ENCODE data around the gene EIF1. TPM values are rescaled to one million over a fixed set of nuclear protein-coding genes. Genes with fewer than 3 reads are reported as not detected.
A peak's percentile ranks its signal among the peaks of the same experiment; 100 is the strongest.

The EIF1 gene
- total and polyA plus RNA-seq, 2 donors (not counting 3 experiments of a cell fraction or from before 2014, with no cell fraction given) = 168 to 814 TPM

DNA sequence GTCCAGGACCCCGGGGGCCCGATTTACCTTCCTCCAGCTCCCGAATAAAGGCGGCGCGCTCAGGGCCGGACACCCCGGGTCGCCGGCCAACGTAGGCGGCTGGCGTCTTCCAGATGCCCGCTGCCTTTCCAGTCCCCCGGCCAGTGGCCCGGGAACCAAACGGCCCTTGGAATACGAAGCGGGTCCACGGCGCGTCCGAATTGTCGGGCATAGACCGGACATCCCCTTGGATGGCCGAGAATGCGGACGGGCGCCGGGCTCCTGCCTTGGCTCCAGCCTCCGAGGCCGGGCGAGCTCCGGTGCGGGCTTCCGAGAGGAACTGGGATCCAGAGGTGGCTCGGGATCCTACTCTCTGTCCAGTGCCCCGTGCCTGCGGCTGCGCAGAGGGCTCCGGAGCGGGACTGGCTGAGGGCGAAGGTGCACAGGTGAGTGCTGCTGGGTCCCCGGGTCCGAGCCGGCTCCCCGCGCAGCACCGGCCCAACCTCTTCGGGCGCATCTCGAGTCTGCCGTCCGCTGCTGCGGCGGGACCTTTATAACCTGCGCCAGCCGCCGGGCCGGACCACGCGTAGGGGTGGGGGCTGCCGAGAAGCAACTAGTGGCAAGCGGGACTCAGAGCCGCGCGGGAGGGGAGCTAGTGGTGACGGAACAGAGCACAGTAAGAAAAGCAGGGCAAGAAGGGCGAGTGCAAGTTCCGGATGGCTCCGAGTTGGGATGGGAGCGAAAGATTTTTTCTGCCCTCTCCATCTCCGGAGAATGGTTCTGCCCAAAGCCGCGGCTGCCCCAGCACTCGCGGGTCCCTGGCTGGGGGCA lies 45.7 kb downstream of the EIF1 start, which contains the start of gene HAP1:
Gene HAP1 (minus strand): TSS at position 505 of the 810 bp plus-strand sequence. CDS start 9 bp downstream, at position 496.
- peak within 1 kb of the TSS in 1 of 3 experiments; percentile 14 for H3K4me3 ChIP-seq (replicated peaks in 1 of 3; ENCODE audit: insufficient read depth in 1 of 3, low read depth in 1 of 3, low read length in 3 of 3)
- H3K9me1 ChIP-seq (replicated peaks; ENCODE audit: control insufficient read depth, extremely low read depth, insufficient read depth, low read length) = no peaks in the 10 kb centered on the region
- H3K9ac ChIP-seq (replicated peaks; ENCODE audit: extremely low read depth, insufficient read depth, low read length) = no peak within 1 kb of the TSS
- FAIRE-seq (no peak), DNase-seq (ENCODE audit: low read depth, low spot score) (peak; percentile 23)
- BruUV-seq (replicated peaks) = no TSS peak
- peak within 1 kb of the TSS; percentile 48 for H2AFZ ChIP-seq (ENCODE audit: low read depth, low read length)
- H4K20me1 ChIP-seq (replicated peaks; ENCODE audit: control insufficient read depth, extremely low read depth, insufficient read depth, low read length) = no peaks in the 10 kb centered on the region
- H3K4me1 ChIP-seq (ENCODE audit: control insufficient read depth, extremely low read depth, insufficient read depth, low read length) = peaks cover 2% of the 10 kb centered on the region
- CTCF ChIA-PET = interaction anchor here (0.8 to 1.4 kb wide), 3 partner anchors 38 to 67 kb away, joined by 3 read pairs; partner anchors contain the start of gene JUP
- H3K9me3 ChIP-seq (replicated peaks; ENCODE audit: control insufficient read depth, insufficient read depth, low read length) = no peaks in the 10 kb centered on the region
- no peaks in the 10 kb centered on the region for H3K79me2 ChIP-seq (ENCODE audit: control insufficient read depth, insufficient read depth, low read length)
- POLR2A ChIA-PET = interaction anchor here (0.7 kb wide), 1 partner anchor 52 kb away, joined by 3 read pairs; the partner anchor contains the start of gene JUP
- no peaks in the 10 kb centered on the region for H3K36me3 ChIP-seq (ENCODE audit: control insufficient read depth in 2 of 2, extremely low read depth in 1 of 2, insufficient read depth in 2 of 2, low read length in 2 of 2)
- H3K27ac ChIP-seq (ENCODE audit: insufficient read depth, low read depth, low read length) = no peak within 1 kb of the TSS
- H3K4me2 ChIP-seq (ENCODE audit: insufficient read depth, low read length) = peak within 1 kb of the TSS; percentile 49
- intact Hi-C loops (cut with micrococcal nuclease) (no loop called here), dilution Hi-C loops (cut with MboI; ENCODE audit: extremely low pct_ligation_motif_present, low sequenced_read_pairs) (no loop called here)
- H3K27me3 ChIP-seq (ENCODE audit: control insufficient read depth in 2 of 2, insufficient read depth in 2 of 2, low read length in 2 of 2) = peaks cover 44 to 45% of the 10 kb centered on the region in 2 experiments
- TF ChIP-seq POLR2A (IDR thresholded peaks at IDR 0.05; ENCODE audit: low read depth, low read length) = peak; percentile 51
- no peak for TF ChIP-seq GATA2 (IDR thresholded peaks at IDR 0.05; ENCODE audit: insufficient read depth, insufficient read length, low read depth, low read length)
- TF ChIP-seq POLR2AphosphoS5 (IDR thresholded peaks at IDR 0.05; ENCODE audit: insufficient read depth, low read depth, low read length) = no peak
- TF ChIP-seq, protein P1, sequence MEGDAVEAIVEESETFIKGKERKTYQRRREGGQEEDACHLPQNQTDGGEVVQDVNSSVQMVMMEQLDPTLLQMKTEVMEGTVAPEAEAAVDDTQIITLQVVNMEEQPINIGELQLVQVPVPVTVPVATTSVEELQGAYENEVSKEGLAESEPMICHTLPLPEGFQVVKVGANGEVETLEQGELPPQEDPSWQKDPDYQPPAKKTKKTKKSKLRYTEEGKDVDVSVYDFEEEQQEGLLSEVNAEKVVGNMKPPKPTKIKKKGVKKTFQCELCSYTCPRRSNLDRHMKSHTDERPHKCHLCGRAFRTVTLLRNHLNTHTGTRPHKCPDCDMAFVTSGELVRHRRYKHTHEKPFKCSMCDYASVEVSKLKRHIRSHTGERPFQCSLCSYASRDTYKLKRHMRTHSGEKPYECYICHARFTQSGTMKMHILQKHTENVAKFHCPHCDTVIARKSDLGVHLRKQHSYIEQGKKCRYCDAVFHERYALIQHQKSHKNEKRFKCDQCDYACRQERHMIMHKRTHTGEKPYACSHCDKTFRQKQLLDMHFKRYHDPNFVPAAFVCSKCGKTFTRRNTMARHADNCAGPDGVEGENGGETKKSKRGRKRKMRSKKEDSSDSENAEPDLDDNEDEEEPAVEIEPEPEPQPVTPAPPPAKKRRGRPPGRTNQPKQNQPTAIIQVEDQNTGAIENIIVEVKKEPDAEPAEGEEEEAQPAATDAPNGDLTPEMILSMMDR (IDR thresholded peaks at IDR 0.05; ENCODE audit: extremely low read depth in 1 of 2, insufficient read depth in 1 of 2, low read depth in 1 of 2, low read length in 2 of 2) = no peak
- TF ChIP-seq JUN (IDR thresholded peaks at IDR 0.05; ENCODE audit: borderline replicate concordance, insufficient read depth, insufficient read length, low read depth) = no peak
- TF ChIP-seq FOS (IDR thresholded peaks at IDR 0.05; ENCODE audit: borderline replicate concordance, insufficient read depth, low read length) = no peak
- peak; percentile 97 for TF ChIP-seq EZH2 (IDR thresholded peaks at IDR 0.05; ENCODE audit: borderline replicate concordance, low read depth, low read length, severe bottlenecking)
- TF ChIP-seq MYC (IDR thresholded peaks at IDR 0.05; ENCODE audit: low read depth, low read length) = no peak
- no peak for TF ChIP-seq MAX (IDR thresholded peaks at IDR 0.05; ENCODE audit: insufficient read depth, insufficient read length)

Data from endothelial cell of umbilical vein (primary cell).